HG02678 (cell line): ENCODE data around the gene MTX2.

Experiments used
- ATAC-seq: cut with Tn5 transposase; IDR thresholded peaks from one replicate; pipeline ENCODE4 v1.9.1; 2021; ENCODE audit warnings: mild to moderate bottlenecking, moderate library complexity; ENCODE audit not compliant: unreplicated experiment

MTX2 gene

DNA sequence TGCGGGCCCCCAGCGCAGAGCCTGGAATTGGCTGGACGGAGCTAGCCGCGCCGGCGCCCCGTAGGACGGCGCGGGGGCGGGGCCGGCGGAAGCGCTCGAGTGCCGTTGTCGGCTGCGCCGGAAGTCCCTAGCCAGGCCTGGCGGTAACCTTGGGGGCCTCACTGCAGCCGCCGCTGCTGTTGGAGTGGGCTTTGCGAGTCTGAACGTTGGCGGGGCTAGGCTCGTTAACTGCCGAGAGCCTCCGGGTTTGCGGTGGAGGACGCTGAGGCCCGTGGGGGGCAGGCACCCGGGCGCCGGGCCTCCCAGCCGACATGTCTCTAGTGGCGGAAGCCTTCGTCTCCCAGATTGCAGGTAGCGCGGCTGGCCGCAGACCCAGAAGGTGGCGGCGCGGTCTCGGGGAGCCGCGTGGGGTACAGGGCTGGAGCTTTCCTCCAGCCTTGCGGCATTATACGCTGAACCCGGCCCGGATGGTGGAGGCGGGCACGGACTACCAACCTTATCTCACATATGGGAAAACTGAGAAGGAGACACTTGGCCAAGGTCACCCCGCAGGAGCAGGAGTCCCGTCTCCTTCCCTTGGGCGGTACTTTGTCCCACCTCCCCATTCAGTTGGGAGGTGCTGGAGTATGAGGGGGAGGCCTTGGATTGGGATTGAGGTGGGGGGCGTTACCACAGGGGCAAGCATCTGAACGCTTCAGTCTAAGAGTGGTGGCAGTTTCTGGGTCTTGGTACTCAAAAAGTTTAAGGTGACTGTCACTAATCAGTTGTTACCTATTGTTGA, at the start of gene MTX2:
TSS of gene MTX2 (plus strand) at position 124 of the 781 bp plus-strand sequence. CDS start at position 312, 188 bp downstream.
- peak; percentile 97 for ATAC-seq

DNA sequence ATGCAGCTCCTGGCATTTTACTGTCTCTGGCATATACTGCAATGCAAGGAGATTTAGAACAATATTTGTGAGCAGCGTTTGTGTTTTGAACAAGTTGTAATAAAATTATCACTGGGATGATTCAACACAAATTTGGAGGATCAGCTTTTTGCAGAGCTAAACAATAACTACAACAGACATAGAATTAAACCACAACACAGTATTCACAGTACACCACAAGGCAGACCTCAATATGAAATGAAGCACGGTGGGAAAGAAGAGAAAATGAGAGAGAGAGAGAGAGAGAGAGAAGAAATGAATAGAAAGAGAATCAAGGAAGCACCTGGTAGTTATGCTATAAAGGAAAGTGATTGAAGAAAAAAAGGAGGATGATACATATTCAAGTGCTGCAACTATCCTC, 41.4 kb upstream of the MTX2 start:
- ATAC-seq = no peak

GRCh38 chr2:176234156-176234555, 35.1 kb upstream of the MTX2 start:
- ATAC-seq = no peak

- ATAC-seq = no peak
These were observed 34.3 kb upstream of the MTX2 start for GRCh38 chr2:176234940-176235339.

DNA sequence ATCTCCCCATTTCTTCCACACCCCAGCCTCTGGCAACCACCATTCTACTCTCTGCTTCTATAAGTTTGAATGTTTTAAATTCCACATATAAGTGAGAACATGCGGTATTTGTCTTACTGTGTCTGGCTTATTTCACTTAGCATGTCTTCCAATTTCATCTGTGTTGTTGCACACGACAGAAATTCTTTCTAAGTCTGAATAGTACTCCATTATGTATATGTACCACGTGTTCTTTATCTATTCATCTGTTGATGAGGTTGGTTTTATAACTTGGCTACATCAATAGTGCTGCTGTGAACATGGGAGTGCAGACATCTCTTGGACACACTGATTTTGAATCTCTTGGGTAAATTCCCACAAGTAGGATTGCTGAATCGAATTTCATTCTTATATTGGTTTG, 31.8 kb upstream of the MTX2 start:
- ATAC-seq = no peak

GRCh38 chr2:176239031-176239430, 30.2 kb upstream of the MTX2 start:
- no peak for ATAC-seq

DNA sequence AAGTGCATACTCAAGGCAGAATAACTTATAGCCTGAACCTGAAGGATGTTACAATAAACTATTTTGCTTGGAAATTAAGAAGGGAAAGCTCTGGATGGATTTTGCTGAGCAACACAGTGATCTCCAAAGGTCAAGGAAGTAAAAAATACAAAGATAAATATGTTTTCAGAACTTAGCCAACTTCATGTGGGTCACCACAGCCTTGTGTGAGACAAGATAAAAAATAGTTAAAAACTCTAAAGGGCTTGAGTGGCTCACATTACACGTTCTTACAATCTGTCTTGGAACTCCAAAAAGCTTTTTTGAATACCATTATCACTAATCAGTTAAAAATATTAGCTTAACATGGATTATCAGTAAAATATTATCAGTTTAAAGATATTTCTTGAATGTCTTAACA, 28.9 kb upstream of the MTX2 start:
- no peak for ATAC-seq

DNA sequence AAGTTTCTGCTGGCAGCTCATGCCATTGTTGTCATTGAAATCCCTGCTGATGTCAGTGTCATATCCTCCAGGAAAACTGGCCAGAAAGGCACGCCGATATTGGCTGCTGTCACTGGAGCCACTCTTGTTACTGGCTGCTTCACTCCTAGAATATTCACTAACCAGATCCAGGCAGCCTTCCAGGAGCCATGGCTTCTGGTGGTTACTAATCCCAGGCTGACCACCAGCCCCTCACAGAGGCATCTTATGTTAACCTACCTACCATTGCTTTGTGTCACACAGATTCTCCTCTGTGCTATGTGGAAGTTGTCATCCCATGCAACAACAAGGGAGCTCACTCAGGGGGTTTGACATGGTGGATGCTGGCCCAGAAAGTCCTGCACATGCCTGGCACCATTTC, 27.0 kb upstream of the MTX2 start:
- no peak for ATAC-seq

GRCh38 chr2:176246331-176246730, 22.9 kb upstream of the MTX2 start:
- ATAC-seq = no peak

- no peak for ATAC-seq
These were observed 21.4 kb upstream of the MTX2 start for GRCh38 chr2:176247859-176248258.

- no peak for ATAC-seq
These were observed 17.3 kb upstream of the MTX2 start for GRCh38 chr2:176251928-176252327.

DNA sequence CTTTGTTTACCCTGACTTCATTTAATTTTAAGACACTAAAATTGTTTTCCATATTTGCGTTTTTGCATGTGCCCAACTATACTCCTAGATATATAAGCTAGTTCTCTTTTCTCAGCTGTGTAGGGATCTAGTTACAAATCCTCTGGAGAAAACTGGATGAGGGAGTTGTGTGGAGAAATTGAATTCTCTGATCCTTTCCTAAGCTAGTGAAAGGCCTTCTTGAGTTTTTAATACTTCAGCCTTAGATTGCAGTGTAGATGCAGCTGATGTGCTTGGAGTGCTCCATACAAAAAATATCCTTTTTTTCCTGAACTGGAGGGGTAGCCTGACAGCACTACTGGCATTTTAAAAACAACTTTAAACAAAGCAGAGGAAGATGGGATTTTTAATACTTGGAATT, 8.6 kb upstream of the MTX2 start:
- ATAC-seq = no peak

- no peak for ATAC-seq
These were observed 8.1 kb upstream of the MTX2 start for GRCh38 chr2:176261136-176261535.

- ATAC-seq = no peak
These were observed 295 bp upstream of the MTX2 start for GRCh38 chr2:176268976-176269318.

- no peak for ATAC-seq
These were observed 983 bp downstream of the MTX2 start for GRCh38 chr2:176270100-176270750.

- no peak for ATAC-seq
These were observed 3.7 kb downstream of the MTX2 start for GRCh38 chr2:176272870-176273459.

DNA sequence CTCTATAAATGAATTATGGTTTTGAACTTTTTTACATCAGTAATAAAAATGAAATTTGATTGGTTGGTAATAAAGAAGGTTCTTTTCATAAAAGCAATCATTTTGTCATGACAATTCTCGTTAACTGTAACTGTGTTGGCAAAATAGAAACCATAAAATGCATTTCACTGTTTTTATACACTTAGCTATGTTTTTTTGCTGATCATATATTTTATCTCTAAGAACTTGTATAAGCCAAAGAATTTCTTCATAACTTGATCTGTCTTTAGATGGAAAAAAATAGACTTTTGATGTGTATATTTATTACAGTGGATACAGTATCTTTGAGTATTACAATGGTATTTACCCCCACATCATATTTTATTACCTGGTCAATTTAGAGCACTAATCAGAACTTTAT, 9.7 kb downstream of the MTX2 start:
- no peak for ATAC-seq

- ATAC-seq = no peak
These were observed 10.9 kb downstream of the MTX2 start for GRCh38 chr2:176280156-176280555.

DNA sequence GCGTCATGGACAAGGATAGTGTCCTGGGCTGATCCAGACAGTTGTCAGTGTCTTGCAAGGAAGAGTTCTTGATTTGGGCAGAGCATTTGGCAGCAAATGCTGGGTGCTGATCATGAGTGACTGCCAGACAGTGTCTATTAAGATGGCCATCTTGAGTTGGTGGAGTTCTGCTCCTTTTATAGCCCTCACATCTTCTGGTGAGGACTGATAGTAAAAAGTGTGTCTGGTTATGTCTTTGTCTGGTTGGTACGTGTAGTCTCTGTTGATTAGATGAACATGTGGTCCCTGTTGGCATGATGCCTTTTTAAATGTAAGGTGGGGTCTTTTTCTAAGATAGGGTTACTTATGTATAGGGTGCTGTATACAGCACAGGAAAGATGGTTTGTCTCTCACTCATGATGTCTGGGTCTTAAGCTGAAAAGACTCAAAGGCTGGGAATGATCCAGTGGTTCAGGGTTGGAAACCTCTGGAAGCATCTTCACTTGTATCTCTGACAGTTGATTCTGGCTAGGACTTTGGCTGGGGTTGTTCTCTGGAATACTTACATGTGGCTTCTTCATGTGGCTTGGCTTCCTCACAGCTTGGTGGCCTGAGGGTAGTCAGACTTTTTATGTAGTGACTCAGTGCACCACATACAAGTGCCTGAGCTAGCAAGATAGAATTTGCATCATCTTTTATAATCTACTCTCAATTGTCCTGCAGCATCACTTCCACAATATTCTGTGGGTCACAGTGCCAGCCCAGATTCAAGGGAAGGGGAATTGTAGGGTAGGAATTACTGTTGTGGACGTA, 11.8 kb downstream of the MTX2 start:
- ATAC-seq = no peak

- ATAC-seq = peak; percentile 59
These were observed 14.2 kb downstream of the MTX2 start for GRCh38 chr2:176283291-176284068.
